OCI-LY1 (cell line): Measurements from ENCODE around the gene TRPC4AP.

Experiments
- H2AFZ ChIP-seq: fragments of 200-600 bp; sonication (generic), shearing (Covaris generic); 2 replicates; pipeline ENCODE4 v1.6.0; 2014; ENCODE audit warnings: antibody characterized with exemption, mild to moderate bottlenecking, low read length
- H3F3A ChIP-seq: fragments of 200-600 bp; sonication (generic), shearing (Covaris generic); 2 replicates; pipeline ENCODE4 v1.6.0; 2014; ENCODE audit warnings: mild to moderate bottlenecking, antibody characterized with exemption, low read length, moderate library complexity; ENCODE audit not compliant: insufficient read depth
- H3K27ac ChIP-seq: fragments of 200-600 bp; sonication (generic); 2 replicates; pipeline ENCODE4 v1.5.1; 2014; ENCODE audit warnings: low read length, mixed run types, mild to moderate bottlenecking, low read depth; ENCODE audit not compliant: poor library complexity, severe bottlenecking
- H3K27me3 ChIP-seq: fragments of 200-600 bp; sonication (generic); 2 replicates; pipeline ENCODE4 v1.6.0; 2014; ENCODE audit warnings: antibody characterized with exemption, mild to moderate bottlenecking, low read length, moderate library complexity; ENCODE audit not compliant: insufficient read depth
- H3K36me3 ChIP-seq: fragments of 200-600 bp; sonication (generic); 2 replicates; pipeline ENCODE4 v1.6.1; 2014; ENCODE audit warnings: mild to moderate bottlenecking, antibody characterized with exemption, low read length, moderate library complexity, mixed read lengths; ENCODE audit not compliant: insufficient read depth
- H3K4me1 ChIP-seq: fragments of 200-600 bp; sonication (generic); 2 replicates; pipeline ENCODE4 v1.5.1; 2014; ENCODE audit warnings: mild to moderate bottlenecking, low read length, moderate library complexity; ENCODE audit not compliant: insufficient read depth, severe bottlenecking
- H3K4me2 ChIP-seq: fragments of 200-600 bp; sonication (generic), shearing (Covaris generic); 2 replicates; pipeline ENCODE4 v1.6.1; 2014; ENCODE audit warnings: low read length
- H3K4me3 ChIP-seq: fragments of 200-600 bp; sonication (generic); 2 replicates; pipeline ENCODE4 v1.5.1; 2014; ENCODE audit warnings: low read length, low read depth, mild to moderate bottlenecking, mixed read lengths; ENCODE audit not compliant: poor library complexity, severe bottlenecking
- H3K79me2 ChIP-seq: fragments of 200-600 bp; shearing (Covaris generic); 2 replicates; pipeline ENCODE4 v1.6.1; 2016; ENCODE audit warnings: mixed run types, low read length, mixed read lengths; ENCODE audit not compliant: insufficient read depth
- H3K9ac ChIP-seq: fragments of 200-600 bp; sonication (generic), shearing (Covaris generic); 2 replicates; pipeline ENCODE4 v1.6.1; 2014; ENCODE audit warnings: mild to moderate bottlenecking, low read length, mixed read lengths
- H3K9me2 ChIP-seq: fragments of 200-600 bp; sonication (generic), shearing (Covaris generic); 2 replicates; pipeline ENCODE4 v1.6.1; 2014; ENCODE audit warnings: low read depth, mild to moderate bottlenecking, low read length, mixed read lengths
- H3K9me3 ChIP-seq: fragments of 200-600 bp; shearing (Covaris generic); 2 replicates; pipeline ENCODE4 v1.6.1; 2014; ENCODE audit warnings: low read length, mixed read lengths
- H4K20me1 ChIP-seq: fragments of 200-600 bp; sonication (generic), shearing (Covaris generic); 2 replicates; pipeline ENCODE4 v1.6.0; 2016; ENCODE audit warnings: mild to moderate bottlenecking, low read length; ENCODE audit not compliant: insufficient read depth
- CTCF ChIP-seq: fragments of 200-600 bp; sonication (generic), shearing (Covaris generic); IDR thresholded peaks from 2 replicates; pipeline ENCODE4 v1.5.1; 2017; ENCODE audit warnings: mild to moderate bottlenecking, antibody characterized with exemption, low read length, moderate library complexity, mixed read lengths
- EZH2 ChIP-seq: fragments of 200-600 bp; sonication (generic), shearing (Covaris generic); IDR thresholded peaks from 2 replicates; pipeline ENCODE4 v1.8.0; 2017; ENCODE audit warnings: borderline replicate concordance, mixed run types, mild to moderate bottlenecking, antibody characterized with exemption, low read length, moderate library complexity, mixed read lengths

Gene TRPC4AP

GRCh38 chr20:35131934-35132333 lies 39.3 kb upstream of the TRPC4AP start:
- no peaks in the 10 kb centered on the region for H3F3A ChIP-seq
- TF ChIP-seq EZH2 (no peak), CTCF (no peak)
- no peaks in the 10 kb centered on the region for H4K20me1 ChIP-seq
- H3K79me2 ChIP-seq: no peaks in the 10 kb centered on the region
- H3K27me3 ChIP-seq: no peaks in the 10 kb centered on the region
- no peaks in the 10 kb centered on the region for H3K9me2 ChIP-seq
- no peak overlapping the region for H3K4me3 ChIP-seq
- H3K36me3 ChIP-seq: peaks cover 29% of the 10 kb centered on the region; the same call in 1 of the 2 replicates
- H3K27ac ChIP-seq: no peak overlapping the region
- no peak overlapping the region for H3K9ac ChIP-seq
- no peaks in the 10 kb centered on the region for H3K4me1 ChIP-seq
- H3K9me3 ChIP-seq: no peaks in the 10 kb centered on the region
- no peak overlapping the region for H3K4me2 ChIP-seq
- H2AFZ ChIP-seq: no peak overlapping the region

- TF ChIP-seq EZH2 (no peak), CTCF (no peak)
Measured at GRCh38 chr20:35129647-35130069, 37.1 kb upstream of the TRPC4AP start.

GRCh38 chr20:35125753-35126152 lies 33.1 kb upstream of the TRPC4AP start:
- H3K4me2 ChIP-seq: no peak overlapping the region
- H3K27me3 ChIP-seq: no peaks in the 10 kb centered on the region
- H3K4me1 ChIP-seq: no peaks in the 10 kb centered on the region
- H3K27ac ChIP-seq: no peak overlapping the region
- peaks cover 44% of the 10 kb centered on the region for H3K36me3 ChIP-seq
- no peak overlapping the region for H3K9ac ChIP-seq
- H2AFZ ChIP-seq: no peak overlapping the region
- H3K9me3 ChIP-seq: no peaks in the 10 kb centered on the region
- no peaks in the 10 kb centered on the region for H3K9me2 ChIP-seq
- TF ChIP-seq EZH2 (no peak), CTCF (no peak)
- H3F3A ChIP-seq: no peaks in the 10 kb centered on the region
- H3K79me2 ChIP-seq: no peaks in the 10 kb centered on the region
- H3K4me3 ChIP-seq: no peak overlapping the region
- H4K20me1 ChIP-seq: no peaks in the 10 kb centered on the region

More at GRCh38 chr20:35129647-35130069, 37.1 kb upstream of the TRPC4AP start:
- no peak overlapping the region for H3K4me2 ChIP-seq
- H2AFZ ChIP-seq: no peak overlapping the region
- no peaks in the 10 kb centered on the region for H3K9me3 ChIP-seq
- H3F3A ChIP-seq: no peaks in the 10 kb centered on the region
- H3K9ac ChIP-seq: no peak overlapping the region
- H3K4me1 ChIP-seq: no peaks in the 10 kb centered on the region
- no peaks in the 10 kb centered on the region for H4K20me1 ChIP-seq
- H3K79me2 ChIP-seq: no peaks in the 10 kb centered on the region
- no peaks in the 10 kb centered on the region for H3K9me2 ChIP-seq
- no peaks in the 10 kb centered on the region for H3K27me3 ChIP-seq
- no peak overlapping the region for H3K4me3 ChIP-seq
- H3K27ac ChIP-seq: no peak overlapping the region
- peaks cover 36% of the 10 kb centered on the region; the same call in 1 of the 2 replicates for H3K36me3 ChIP-seq
